Lower leg skin (tissue), 4 donors: Measurements from ENCODE around the gene UBIAD1. TPM values are rescaled to one million over a fixed set of nuclear protein-coding genes. Genes with fewer than 3 reads are reported as not detected.

Experiments
- DNase-seq, 2 donors: peaks; one replicate each; pipeline ENCODE4 v3.0.0-alpha.2; 2019; ENCODE audit warnings: low spot score in 2 of 2
- H3K4me3 ChIP-seq: fragments of 200-600 bp; sonication (generic); 2 replicates; pipeline ENCODE4 v1.5.1; 2017; ENCODE audit warnings: mild to moderate bottlenecking, low read depth; ENCODE audit not compliant: poor library complexity, severe bottlenecking
- POLR2A ChIP-seq, 2 donors: fragments of 450-650 bp; IDR thresholded peaks; one replicate each; pipeline ENCODE4 v1.6.1; 2016 to 2017; ENCODE audit warnings: antibody characterized with exemption in 2 of 2, mild to moderate bottlenecking in 1 of 2, moderate library complexity in 1 of 2
- WGBS, 2 donors: methylation state at CpG; one replicate each; pipeline ENCODE4 v1.1.5; 2018; 5-methylcytosine and 5-hydroxymethylcytosine counted together
- intact Hi-C: fragments of 100-400 bp; cut with DNase I; formaldehyde crosslinking; loops from one replicate; pipeline ENCODE4 v1.15.0; 2023; ENCODE audit warnings: low total_unique reads
- total RNA-seq, 4 donors: library from RNA; depleted of rRNA; stranded (reverse); fragments of >200 nt; gene quantifications; one replicate each; pipeline ENCODE4 v1.1.0, GENCODE V29; 2016
- TF ChIP-seq, protein P1 (sequence below), 3 donors: fragments of 450-650 bp; IDR thresholded peaks; one replicate each; pipeline ENCODE4 v1.5.1; 2016; ENCODE audit warnings: antibody characterized with exemption in 3 of 3, mild to moderate bottlenecking in 3 of 3, moderate library complexity in 2 of 3

Gene UBIAD1
- total RNA-seq, 4 donors from 2014 or later = 7.4 to 23.0 (median 14.6) TPM

DNA sequence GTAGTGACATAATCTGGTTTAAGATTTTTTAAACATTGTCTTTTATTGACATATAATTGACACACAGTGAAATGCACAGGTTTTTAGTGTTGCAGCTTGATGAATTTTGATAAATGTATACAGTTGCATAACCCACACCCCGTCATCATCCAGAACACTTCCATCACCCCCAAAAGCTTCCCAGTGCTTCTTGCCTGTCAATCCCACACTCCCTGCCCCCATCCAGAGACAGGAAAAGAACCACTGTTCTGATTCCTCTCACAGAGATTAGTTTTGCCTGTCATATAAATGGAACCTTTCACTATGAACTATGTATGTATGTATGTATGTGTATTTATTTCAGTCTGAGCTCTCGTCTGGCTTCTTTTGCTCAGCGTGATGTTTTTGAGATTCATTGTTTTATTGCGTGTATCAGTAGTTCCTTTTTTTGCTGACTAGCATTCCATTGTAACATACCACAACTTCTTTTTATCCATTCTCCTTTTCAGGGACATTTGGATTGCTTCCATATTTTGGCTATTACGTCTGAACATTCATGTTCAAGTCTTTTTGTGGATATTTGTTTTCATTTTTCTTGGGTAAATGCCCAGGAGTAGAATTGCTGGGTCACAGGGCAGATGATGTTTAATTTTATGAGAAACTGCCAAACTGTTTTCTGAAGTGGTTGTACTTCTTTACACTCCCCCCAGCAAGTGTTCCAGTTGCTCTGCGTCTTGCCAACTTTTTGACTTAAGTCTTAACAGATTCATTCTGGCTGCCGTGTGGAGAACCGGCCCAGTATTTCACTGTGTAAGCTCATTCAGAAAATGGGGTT, 8.7 kb downstream of the UBIAD1 start:
- 55 to 60% methylated on average over 8 of the region's 8 CpGs for WGBS, 2 donors
- TF ChIP-seq POLR2A (IDR thresholded peaks at IDR 0.05) = no peak
- TF ChIP-seq, protein P1, sequence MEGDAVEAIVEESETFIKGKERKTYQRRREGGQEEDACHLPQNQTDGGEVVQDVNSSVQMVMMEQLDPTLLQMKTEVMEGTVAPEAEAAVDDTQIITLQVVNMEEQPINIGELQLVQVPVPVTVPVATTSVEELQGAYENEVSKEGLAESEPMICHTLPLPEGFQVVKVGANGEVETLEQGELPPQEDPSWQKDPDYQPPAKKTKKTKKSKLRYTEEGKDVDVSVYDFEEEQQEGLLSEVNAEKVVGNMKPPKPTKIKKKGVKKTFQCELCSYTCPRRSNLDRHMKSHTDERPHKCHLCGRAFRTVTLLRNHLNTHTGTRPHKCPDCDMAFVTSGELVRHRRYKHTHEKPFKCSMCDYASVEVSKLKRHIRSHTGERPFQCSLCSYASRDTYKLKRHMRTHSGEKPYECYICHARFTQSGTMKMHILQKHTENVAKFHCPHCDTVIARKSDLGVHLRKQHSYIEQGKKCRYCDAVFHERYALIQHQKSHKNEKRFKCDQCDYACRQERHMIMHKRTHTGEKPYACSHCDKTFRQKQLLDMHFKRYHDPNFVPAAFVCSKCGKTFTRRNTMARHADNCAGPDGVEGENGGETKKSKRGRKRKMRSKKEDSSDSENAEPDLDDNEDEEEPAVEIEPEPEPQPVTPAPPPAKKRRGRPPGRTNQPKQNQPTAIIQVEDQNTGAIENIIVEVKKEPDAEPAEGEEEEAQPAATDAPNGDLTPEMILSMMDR (IDR thresholded peaks at IDR 0.05) = no peak
- no peak overlapping the region for H3K4me3 ChIP-seq
- no peak for DNase-seq
- intact Hi-C loops = no loop called here

DNA sequence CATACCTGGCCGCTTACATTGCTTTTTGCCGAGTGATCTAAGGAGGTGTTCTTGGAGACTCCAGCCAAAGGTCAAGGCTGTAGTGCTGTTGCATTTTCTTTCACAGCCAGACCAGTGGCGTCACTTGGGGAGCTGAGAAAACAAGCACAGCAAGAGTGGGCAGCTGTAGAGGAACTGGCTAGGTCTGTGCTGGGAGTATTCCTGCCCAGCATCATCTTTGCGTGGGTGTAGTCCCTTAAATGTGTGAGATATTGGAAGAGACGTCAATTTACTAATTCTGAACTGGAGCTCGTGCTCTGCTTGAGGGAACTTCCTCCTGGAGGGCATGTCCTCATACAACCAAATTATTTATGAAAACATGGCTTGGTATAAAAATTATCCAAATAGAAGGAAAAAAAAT, 10.2 kb downstream of the UBIAD1 start:
- no peak for TF ChIP-seq POLR2A (IDR thresholded peaks at IDR 0.05)
- TF ChIP-seq, protein P1 (IDR thresholded peaks at IDR 0.05) = no peak
- no peak for DNase-seq
- intact Hi-C loops = no loop called here
- no peak overlapping the region for H3K4me3 ChIP-seq
- WGBS, 2 donors = 94 to 97% methylated on average over 6 of the region's 6 CpGs

DNA sequence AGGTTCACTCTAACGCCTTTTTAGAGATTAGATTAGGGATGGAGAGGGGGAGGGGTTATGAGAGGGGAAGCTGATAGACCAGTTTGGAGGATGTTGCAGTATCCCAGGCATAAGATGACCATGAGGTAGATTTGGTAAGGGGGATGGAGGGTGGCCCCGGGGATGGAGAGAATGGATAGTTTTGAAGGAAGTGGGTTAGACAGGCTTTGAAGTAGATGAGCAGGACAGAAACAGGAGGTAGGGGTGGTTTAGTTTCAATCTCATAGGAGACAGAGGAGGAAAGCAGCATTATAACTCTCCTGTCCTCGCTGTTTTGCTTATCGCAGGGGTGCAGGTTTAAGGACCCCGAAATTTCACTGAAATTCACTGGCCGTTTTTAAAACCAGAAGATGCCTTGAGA, 11.8 kb downstream of the UBIAD1 start:
- intact Hi-C loops = no loop called here
- TF ChIP-seq, protein P1 (IDR thresholded peaks at IDR 0.05) = no peak
- TF ChIP-seq POLR2A (IDR thresholded peaks at IDR 0.05) = no peak
- 92 to 93% methylated on average over 6 of the region's 6 CpGs for WGBS, 2 donors
- no peak overlapping the region for H3K4me3 ChIP-seq
- DNase-seq = no peak

DNA sequence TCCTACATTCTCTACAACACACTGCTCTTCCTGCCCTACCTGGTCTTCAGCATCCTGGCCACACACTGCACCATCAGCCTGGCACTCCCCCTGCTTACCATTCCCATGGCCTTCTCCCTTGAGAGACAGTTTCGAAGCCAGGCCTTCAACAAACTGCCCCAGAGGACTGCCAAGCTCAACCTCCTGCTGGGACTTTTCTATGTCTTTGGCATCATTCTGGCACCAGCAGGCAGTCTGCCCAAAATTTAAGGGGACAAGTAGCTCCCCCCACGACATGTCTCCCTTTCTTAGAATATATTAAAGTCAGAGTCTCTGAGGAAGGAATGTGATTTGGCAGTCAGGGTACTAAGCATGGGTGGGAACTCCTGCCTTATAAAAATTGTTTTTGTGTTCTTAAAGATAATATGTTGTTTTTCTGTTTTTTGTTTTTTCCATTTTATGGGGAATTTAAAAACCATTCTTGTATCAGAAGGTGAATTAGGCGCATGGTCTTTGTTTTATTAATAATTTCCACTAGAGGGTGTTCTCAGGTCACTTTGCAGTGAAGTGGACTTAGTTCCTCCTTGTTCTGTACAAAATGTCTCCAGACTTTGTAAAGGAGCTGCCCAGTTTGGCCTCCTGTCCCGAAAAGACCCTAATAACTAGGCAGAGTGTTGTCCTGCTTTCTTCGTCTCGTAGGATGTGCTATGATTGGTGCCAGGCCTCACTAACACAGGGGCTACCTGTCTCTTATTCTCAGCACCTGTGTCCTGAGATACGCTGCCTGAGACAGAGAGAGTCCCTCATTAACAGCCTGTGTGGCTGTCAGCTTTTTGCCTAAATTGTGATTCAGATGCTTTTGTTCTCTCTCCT, 13.1 kb downstream of the UBIAD1 start:
- 88 to 92% methylated on average over 7 of the region's 7 CpGs for WGBS, 2 donors
- TF ChIP-seq, protein P1 (IDR thresholded peaks at IDR 0.05) = no peak
- no peak for TF ChIP-seq POLR2A (IDR thresholded peaks at IDR 0.05)

DNA sequence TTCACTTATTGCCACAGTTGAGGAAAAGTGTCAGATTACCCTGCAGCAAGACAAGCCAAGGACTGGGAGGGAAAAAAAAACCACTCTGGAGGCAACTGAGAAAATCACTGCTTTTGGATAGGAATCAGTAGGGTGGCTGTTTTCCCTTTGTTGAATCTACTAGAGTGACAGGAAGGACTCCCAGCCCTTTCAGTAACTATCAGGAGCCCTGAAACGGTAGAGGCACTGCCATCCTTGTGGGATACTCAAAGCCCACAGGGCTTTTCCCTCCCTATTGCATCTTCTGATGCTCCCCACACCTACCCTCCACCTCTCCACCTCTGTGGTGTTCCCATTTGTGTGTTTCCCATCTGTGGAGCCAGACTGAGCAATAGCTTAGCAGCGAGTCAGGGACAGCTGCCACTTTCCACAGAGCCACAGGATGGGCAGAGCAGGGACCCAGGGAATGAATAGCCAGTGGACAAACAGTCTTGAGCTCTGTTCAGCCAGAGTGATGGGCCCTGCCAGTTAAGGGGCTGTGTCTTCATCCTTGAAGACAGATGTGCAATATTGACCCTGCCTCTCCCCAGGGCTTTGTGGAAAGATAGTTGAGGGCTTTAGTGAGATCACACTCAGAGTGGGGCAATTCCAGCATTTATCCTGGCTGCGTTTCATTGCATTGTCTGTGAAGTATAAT, 13.9 kb downstream of the UBIAD1 start:
- intact Hi-C loops = no loop called here
- 84 to 93% methylated on average over 3 of the region's 3 CpGs for WGBS, 2 donors

More for the DNA sequence above, 13.1 kb downstream of the UBIAD1 start:
- no peak overlapping the region for H3K4me3 ChIP-seq
- intact Hi-C loops = no loop called here
- no peak for DNase-seq

More for the DNA sequence above, 13.9 kb downstream of the UBIAD1 start:
- no peak for DNase-seq
- TF ChIP-seq, protein P1 (IDR thresholded peaks at IDR 0.05) = no peak
- TF ChIP-seq POLR2A (IDR thresholded peaks at IDR 0.05) = no peak
- no peak overlapping the region for H3K4me3 ChIP-seq
